CD14-positive monocyte (primary cell): ENCODE data around the gene HAUS2. TPM values are rescaled to one million over a fixed set of nuclear protein-coding genes. Genes with fewer than 3 reads are reported as not detected.

Experiments
- DNase-seq, 3 donors: peaks; one replicate each; pipeline ENCODE4 v3.0.0-alpha.2; 2011 to 2022
- H2AFZ ChIP-seq: 2 replicates; pipeline ENCODE4 v1.6.0; 2012; ENCODE audit warnings: mild to moderate bottlenecking, low read depth, low read length, inconsistent platforms; ENCODE audit not compliant: insufficient read depth, poor library complexity, severe bottlenecking
- H3K27ac ChIP-seq, 2 donors: 1 replicate in 1 of 2; 2 replicates in 1 of 2; pipeline ENCODE4 v1.5.1; 2012 to 2013; ENCODE audit warnings: low read length in 2 of 2, control low read depth in 1 of 2, inconsistent platforms in 1 of 2, low read depth in 1 of 2, mild to moderate bottlenecking in 1 of 2
- H3K27me3 ChIP-seq, 2 donors: one replicate each; pipeline versions ENCODE4 v1.6.0 to v1.6.1; 2011 to 2013; ENCODE audit warnings: low read length in 2 of 2; ENCODE audit not compliant: control insufficient read depth in 2 of 2, insufficient read depth in 2 of 2
- H3K36me3 ChIP-seq, 2 donors: replicated peaks in 1 of 2; 1 replicate in 1 of 2; 2 replicates in 1 of 2; pipeline versions ENCODE4 v1.5.1 to v1.6.1; 2012 to 2013; ENCODE audit warnings: low read length in 2 of 2, control low read depth in 1 of 2, inconsistent platforms in 1 of 2, mild to moderate bottlenecking in 1 of 2; ENCODE audit not compliant: insufficient read depth in 2 of 2, control insufficient read depth in 1 of 2
- H3K4me1 ChIP-seq, 2 donors: 1 replicate in 1 of 2; 2 replicates in 1 of 2; pipeline versions ENCODE4 v1.5.1 to v1.6.1; 2012 to 2013; ENCODE audit warnings: low read length in 2 of 2, control low read depth in 1 of 2, inconsistent platforms in 1 of 2, mild to moderate bottlenecking in 1 of 2, moderate library complexity in 1 of 2; ENCODE audit not compliant: insufficient read depth in 2 of 2, control insufficient read depth in 1 of 2
- H3K4me2 ChIP-seq: replicated peaks from 2 replicates; pipeline ENCODE3; 2012; ENCODE audit warnings: low read length, moderate library complexity, mild to moderate bottlenecking; ENCODE audit not compliant: poor library complexity, severe bottlenecking; ENCODE audit errors: extremely low read depth
- H3K4me3 ChIP-seq, 3 experiments: fragments of 200-600 bp in 1 of 3; sonication (generic) in 1 of 3; replicated peaks in 1 of 3; 1 replicate in 2 of 3; 2 replicates in 1 of 3; pipeline ENCODE4 v1.5.1; 2011 to 2013; ENCODE audit warnings: low read length in 3 of 3, mild to moderate bottlenecking in 3 of 3, control low read depth in 2 of 3, low read depth in 2 of 3, inconsistent platforms in 1 of 3, moderate library complexity in 1 of 3
- H3K79me2 ChIP-seq: 2 replicates; pipeline ENCODE4 v1.6.0; 2012; ENCODE audit warnings: mild to moderate bottlenecking, control low read depth, inconsistent platforms, low read length, moderate library complexity; ENCODE audit not compliant: insufficient read depth
- H3K9ac ChIP-seq: 2 replicates; pipeline ENCODE4 v1.6.0; 2017; ENCODE audit warnings: low read length, mild to moderate bottlenecking; ENCODE audit not compliant: insufficient read depth, poor library complexity, severe bottlenecking
- H3K9me3 ChIP-seq, 2 donors: replicated peaks in 1 of 2; 1 replicate in 1 of 2; 2 replicates in 1 of 2; pipeline versions ENCODE4 v1.5.1 to v1.6.1; 2012 to 2013; ENCODE audit warnings: low read length in 2 of 2, control low read depth in 1 of 2; ENCODE audit not compliant: control insufficient read depth in 1 of 2, insufficient read depth in 1 of 2
- H4K20me1 ChIP-seq: 2 replicates; pipeline ENCODE4 v1.6.0; 2012; ENCODE audit warnings: mild to moderate bottlenecking, low read length, control low read depth, moderate library complexity; ENCODE audit not compliant: insufficient read depth
- H3K27ac Mint-ChIP-seq, 7 donors: one replicate each; pipeline ENCODE4 v1.8.0; 2020; ENCODE audit warnings: mild to moderate bottlenecking in 7 of 7, mixed read lengths in 7 of 7, moderate library complexity in 6 of 7, inconsistent platforms in 2 of 7
- H3K27me3 Mint-ChIP-seq, 3 donors: one replicate each; pipeline ENCODE4 v1.8.0; 2021 to 2022; ENCODE audit warnings: low read depth in 3 of 3, mild to moderate bottlenecking in 3 of 3, mixed read lengths in 3 of 3, moderate library complexity in 3 of 3, inconsistent platforms in 1 of 3
- H3K36me3 Mint-ChIP-seq, 2 donors: one replicate each; pipeline ENCODE4 v1.8.0; 2020; ENCODE audit warnings: mixed read lengths in 2 of 2, inconsistent platforms in 1 of 2, mild to moderate bottlenecking in 1 of 2
- H3K4me1 Mint-ChIP-seq: one replicate; pipeline ENCODE4 v1.8.0; 2020; ENCODE audit warnings: mild to moderate bottlenecking, mixed read lengths
- H3K4me3 Mint-ChIP-seq, 2 donors: one replicate each; pipeline ENCODE4 v1.8.0; 2020; ENCODE audit warnings: mild to moderate bottlenecking in 2 of 2, mixed read lengths in 2 of 2, moderate library complexity in 1 of 2
- H3K9me3 Mint-ChIP-seq, 7 donors: one replicate each; pipeline ENCODE4 v1.8.0; 2020 to 2022; ENCODE audit warnings: mixed read lengths in 7 of 7, mild to moderate bottlenecking in 6 of 7, moderate library complexity in 6 of 7, inconsistent platforms in 2 of 7
- WGBS: methylation state at CpG from one replicate; pipeline ENCODE4 v1.1.5; 2013; ENCODE audit warnings: missing lambda C conversion rate; ENCODE audit not compliant: insufficient coverage; 5-methylcytosine and 5-hydroxymethylcytosine counted together
- intact Hi-C, 2 donors: fragments of 100-400 bp; cut with micrococcal nuclease; formaldehyde crosslinking; loops; one replicate each; pipeline versions ENCODE4 v1.15.0 to v1.15.1; 2023
- polyA plus RNA-seq, 3 donors: library from polyadenylated mRNA; depleted of rRNA in 1 of 3; unstranded in 2 of 3; stranded (reverse) in 1 of 3; fragments of 300-500 nt in 2 of 3; fragments of >200 nt in 1 of 3; fragmentation: Illumina TruSeq in 2 of 3; gene quantifications; 1 replicate in 2 of 3; 2 replicates in 1 of 3; pipeline ENCODE4 v1.2.3, GENCODE V29; 2012 to 2021
- TF ChIP-seq, protein P1 (sequence below): fragments of 200-600 bp; IDR thresholded peaks from one replicate; pipeline ENCODE4 v1.8.0; 2022; ENCODE audit warnings: antibody characterized with exemption, mild to moderate bottlenecking

Gene HAUS2
- polyA plus RNA-seq, 3 donors, result 12.5 to 22.0 (median 15.9) TPM

DNA sequence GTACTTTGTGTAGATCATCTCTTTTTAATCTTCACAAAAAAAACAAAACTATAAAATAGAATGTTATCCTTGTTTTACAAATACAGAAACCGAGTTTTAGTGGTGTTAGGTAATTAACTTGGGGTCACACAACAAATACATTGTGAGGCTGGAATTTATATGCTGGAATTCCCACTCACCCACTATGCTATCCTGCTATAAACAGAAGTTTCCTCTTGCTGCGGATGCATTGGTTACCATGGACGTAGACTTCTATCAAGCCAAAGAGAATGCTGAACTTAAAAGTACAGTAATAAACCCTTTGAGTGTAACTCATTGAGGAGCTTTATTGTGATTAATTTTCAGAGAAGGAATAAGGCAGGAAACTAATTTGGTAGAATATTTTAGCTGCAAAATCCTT, 44.0 kb upstream of the HAUS2 start:
- Histone ChIP-seq H3K4me2 (no peak overlapping the region), H3K9ac (no peak overlapping the region), H3K27ac (peak overlapping the region in 1 of 2 donors; percentile 47), H2AFZ (no peak overlapping the region), H3K4me1 (peaks cover 41 to 49% of the 10 kb centered on the region in 2 donors), H3K36me3 (peaks cover 15 to 25% of the 10 kb centered on the region in 2 donors), H3K9me3 (no peaks in the 10 kb centered on the region), H3K4me3 (no peak overlapping the region), H3K27me3 (no peaks in the 10 kb centered on the region), H4K20me1 (peaks cover 58% of the 10 kb centered on the region), H3K79me2 (peaks cover 97% of the 10 kb centered on the region)
- Mint-ChIP-seq H3K4me3 (no peak overlapping the region), H3K4me1 (peaks cover 48% of the 10 kb centered on the region), H3K27ac (no peak overlapping the region), H3K9me3 (no peaks in the 10 kb centered on the region), H3K36me3 (peaks cover 17 to 39% of the 10 kb centered on the region in 2 donors), H3K27me3 (no peaks in the 10 kb centered on the region)
- no CpG with 5 or more reads among the region's 3 CpGs for WGBS
- TF ChIP-seq, protein P1, sequence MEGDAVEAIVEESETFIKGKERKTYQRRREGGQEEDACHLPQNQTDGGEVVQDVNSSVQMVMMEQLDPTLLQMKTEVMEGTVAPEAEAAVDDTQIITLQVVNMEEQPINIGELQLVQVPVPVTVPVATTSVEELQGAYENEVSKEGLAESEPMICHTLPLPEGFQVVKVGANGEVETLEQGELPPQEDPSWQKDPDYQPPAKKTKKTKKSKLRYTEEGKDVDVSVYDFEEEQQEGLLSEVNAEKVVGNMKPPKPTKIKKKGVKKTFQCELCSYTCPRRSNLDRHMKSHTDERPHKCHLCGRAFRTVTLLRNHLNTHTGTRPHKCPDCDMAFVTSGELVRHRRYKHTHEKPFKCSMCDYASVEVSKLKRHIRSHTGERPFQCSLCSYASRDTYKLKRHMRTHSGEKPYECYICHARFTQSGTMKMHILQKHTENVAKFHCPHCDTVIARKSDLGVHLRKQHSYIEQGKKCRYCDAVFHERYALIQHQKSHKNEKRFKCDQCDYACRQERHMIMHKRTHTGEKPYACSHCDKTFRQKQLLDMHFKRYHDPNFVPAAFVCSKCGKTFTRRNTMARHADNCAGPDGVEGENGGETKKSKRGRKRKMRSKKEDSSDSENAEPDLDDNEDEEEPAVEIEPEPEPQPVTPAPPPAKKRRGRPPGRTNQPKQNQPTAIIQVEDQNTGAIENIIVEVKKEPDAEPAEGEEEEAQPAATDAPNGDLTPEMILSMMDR, result no peak
- no peak for DNase-seq
- intact Hi-C loops, result no loop called here

DNA sequence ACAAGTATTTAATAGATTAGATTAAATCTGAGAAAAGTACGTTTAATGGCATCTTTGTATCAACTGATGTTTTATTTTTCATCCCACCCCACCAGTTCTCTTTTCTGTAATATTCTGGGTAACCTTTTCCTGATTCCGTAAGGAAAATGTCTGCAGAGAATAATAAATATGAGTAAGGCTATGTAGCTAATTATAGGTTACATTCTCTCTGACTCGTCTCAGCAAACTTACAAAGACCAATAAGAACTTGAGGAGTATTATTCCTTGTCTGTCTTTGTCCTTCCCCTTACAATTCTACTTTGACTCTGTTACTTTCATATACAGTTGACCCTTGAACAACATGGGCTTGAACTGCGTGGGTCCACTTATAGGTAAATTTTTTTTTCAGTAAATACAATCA, 41.1 kb upstream of the HAUS2 start:
- Histone ChIP-seq H3K9me3 (no peaks in the 10 kb centered on the region), H3K4me1 (peaks cover 38 to 44% of the 10 kb centered on the region in 2 donors), H3K4me3 (no peak overlapping the region), H3K4me2 (no peak overlapping the region), H4K20me1 (peaks cover 39% of the 10 kb centered on the region), H3K79me2 (peaks cover 91% of the 10 kb centered on the region), H3K36me3 (peaks cover 15 to 34% of the 10 kb centered on the region in 2 donors), H3K27ac (peak overlapping the region in 1 of 2 donors; percentile 12), H2AFZ (no peak overlapping the region), H3K9ac (no peak overlapping the region), H3K27me3 (no peaks in the 10 kb centered on the region)
- Mint-ChIP-seq H3K27ac (no peak overlapping the region), H3K9me3 (no peaks in the 10 kb centered on the region), H3K4me3 (no peak overlapping the region), H3K27me3 (peaks cover 0 to 2% (median 0%) of the 10 kb centered on the region in 3 donors), H3K36me3 (peaks cover 17 to 37% of the 10 kb centered on the region in 2 donors), H3K4me1 (peaks cover 46% of the 10 kb centered on the region)
- intact Hi-C loops, result no loop called here
- no peak for DNase-seq
- no CpG with 5 or more reads among the region's 4 CpGs for WGBS
- TF ChIP-seq, protein P1, result no peak
